ENCODE results near the gene BCCIP. TPM values are rescaled to one million over a fixed set of nuclear protein-coding genes. Genes with fewer than 3 reads are reported as not detected.

BCCIP gene
- total RNA-seq, 1 donor from 2014 or later, result 127 TPM

DNA sequence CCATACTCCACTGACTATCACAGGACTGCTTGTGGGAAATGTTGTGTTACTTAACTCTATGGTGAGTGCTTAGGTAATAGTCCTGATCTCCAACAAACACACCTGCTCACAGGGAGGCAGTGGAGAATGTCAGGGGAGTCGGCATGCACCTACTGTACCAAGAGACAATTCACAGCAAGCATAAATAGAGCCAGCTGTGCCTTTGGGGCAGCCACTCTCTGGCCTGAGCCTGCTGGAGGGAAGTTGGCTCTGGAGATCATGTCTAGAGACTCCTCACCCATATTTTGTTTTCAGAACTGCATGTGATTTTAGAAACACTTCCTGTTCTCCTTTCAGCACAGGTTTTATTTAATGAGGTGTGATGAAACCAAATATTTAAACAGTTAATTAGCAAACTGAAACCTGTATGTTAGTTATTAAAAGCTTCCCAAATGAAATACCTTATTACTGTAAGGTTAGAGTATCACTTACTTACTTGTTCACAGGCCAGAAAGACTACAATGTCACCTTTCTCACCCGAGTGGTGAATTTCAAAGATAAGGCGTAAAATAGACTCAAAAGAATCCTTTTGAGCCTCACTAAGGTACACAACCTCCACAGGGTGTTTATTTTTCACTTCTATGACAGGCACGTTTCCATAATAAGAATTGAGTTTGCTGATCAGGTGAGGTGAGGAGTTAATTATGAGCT lies 35.9 kb downstream of the BCCIP start:
- Mint-ChIP-seq H3K27ac (no peak overlapping the region), H3K9me3 (no peaks in the 10 kb centered on the region), H3K4me3 (no peak overlapping the region), H3K36me3 (ENCODE audit: low read depth) (peaks cover 2% of the 10 kb centered on the region), H3K27me3 (ENCODE audit: insufficient read depth) (no peaks in the 10 kb centered on the region), H3K4me1 (ENCODE audit: low read depth) (no peaks in the 10 kb centered on the region)
- intact Hi-C loops (cut with micrococcal nuclease), result no loop called here
- DNase-seq (ENCODE audit: low spot score), result no peak

DNA sequence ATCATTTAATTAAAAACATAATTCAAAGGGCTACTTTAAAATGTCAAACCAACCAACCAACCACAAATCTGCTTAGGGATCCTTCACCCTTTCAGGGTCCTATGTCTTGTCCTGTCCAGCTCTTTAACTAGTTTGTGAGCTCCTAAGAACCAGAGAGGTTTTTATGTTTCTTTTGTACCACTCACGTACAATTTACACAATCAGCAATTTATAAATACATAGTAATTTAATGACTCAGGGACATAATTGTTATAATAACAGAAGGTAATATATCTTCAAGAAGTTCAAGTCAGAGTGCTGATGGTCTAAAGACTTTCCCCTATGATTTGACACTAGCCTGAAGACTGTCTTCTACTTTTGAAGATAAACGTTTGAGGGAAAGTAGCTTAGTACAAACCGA lies 41.8 kb downstream of the BCCIP start:
- Mint-ChIP-seq H3K4me1 (ENCODE audit: low read depth) (no peaks in the 10 kb centered on the region), H3K27ac (no peak overlapping the region), H3K27me3 (ENCODE audit: insufficient read depth) (peaks cover 2% of the 10 kb centered on the region), H3K4me3 (no peak overlapping the region), H3K36me3 (ENCODE audit: low read depth) (no peaks in the 10 kb centered on the region), H3K9me3 (no peaks in the 10 kb centered on the region)
- no peak for DNase-seq (ENCODE audit: low spot score)
- intact Hi-C loops (cut with micrococcal nuclease), result no loop called here

DNA sequence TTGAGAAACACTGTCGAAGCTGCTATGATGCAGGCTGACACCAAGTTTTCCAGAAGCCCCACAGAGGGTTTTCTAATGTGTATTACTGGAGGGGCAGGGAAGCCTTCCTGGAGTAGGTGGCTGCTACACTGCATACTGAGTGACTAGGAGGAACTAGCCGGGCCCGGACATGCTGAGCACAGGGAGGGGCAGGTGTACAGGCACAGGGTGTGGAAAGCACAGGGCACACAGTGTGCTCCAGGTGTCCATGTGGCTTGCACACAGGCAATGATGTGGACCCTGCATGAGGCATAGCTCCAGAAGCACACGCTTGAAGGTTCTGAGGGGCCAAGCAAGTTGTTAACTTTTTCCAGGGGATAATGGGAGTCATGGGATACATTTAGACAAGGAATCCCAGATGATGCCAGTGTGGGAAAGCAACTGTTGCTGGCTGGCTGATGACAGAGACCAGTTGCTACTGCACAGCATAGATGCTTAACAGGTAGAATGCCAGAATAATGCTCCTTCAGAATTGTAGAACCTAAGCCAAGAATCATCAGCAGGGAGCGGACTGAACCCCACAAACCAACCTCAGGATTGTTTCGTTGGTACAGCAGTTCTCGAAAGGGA lies 43.2 kb downstream of the BCCIP start:
- Mint-ChIP-seq H3K36me3 (ENCODE audit: low read depth) (no peaks in the 10 kb centered on the region), H3K27ac (no peak overlapping the region)

DNA sequence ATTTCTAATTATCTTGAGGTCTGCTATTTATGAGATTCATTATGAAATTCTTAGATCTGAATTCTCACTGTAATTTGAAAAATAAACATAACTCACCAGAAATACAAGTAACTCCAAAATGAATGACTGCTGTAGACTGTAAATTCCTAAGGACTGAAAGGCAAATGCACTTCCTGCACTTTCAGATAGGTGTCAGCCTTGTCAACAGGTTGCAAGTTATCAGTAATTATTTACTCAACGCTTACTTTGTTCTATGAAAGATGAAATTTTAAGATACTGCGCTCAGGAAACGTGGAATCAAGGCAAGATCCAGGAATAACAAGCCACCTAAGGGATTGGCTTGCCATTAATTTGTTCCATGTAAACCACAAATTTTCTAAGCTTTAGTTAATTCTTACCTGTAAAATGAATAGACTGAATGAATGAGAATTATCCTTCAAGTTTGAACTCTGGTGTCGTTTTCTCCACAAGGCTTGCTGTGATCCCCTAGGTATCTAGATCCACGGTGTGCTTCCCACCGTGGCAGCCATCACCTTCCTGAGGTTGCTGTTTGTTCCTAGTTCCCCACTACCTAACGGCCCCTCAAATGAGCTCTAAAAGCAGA lies 45.1 kb downstream of the BCCIP start:
- no peak for DNase-seq (ENCODE audit: low spot score)
- H3K9me3 Mint-ChIP-seq, result no peaks in the 10 kb centered on the region

More for the DNA sequence above, 43.2 kb downstream of the BCCIP start:
- H3K4me1 Mint-ChIP-seq (ENCODE audit: low read depth), result no peaks in the 10 kb centered on the region
- intact Hi-C loops (cut with micrococcal nuclease), result no loop called here
- H3K4me3 Mint-ChIP-seq, result no peak overlapping the region
- no peaks in the 10 kb centered on the region for H3K9me3 Mint-ChIP-seq
- DNase-seq (ENCODE audit: low spot score), result no peak
- peaks cover 2% of the 10 kb centered on the region for H3K27me3 Mint-ChIP-seq (ENCODE audit: insufficient read depth)

DNA sequence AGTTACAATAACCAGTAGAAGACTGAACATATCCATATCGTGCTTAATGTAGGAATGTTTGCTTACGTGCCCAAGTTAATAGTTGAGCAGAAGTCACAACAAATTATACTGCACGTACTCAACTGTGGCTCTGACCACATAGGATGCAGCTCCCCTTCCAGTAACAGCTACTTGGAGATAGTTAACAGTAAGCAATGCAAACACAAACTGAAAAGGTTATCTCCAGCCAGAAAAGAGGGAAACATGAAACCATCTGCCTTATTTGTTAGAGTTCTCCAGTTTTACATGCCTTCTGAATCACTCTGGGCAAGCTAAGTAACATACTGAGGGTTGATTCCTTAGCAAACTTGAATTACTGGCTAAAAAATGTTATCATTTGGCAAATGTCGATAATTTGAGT lies 48.0 kb downstream of the BCCIP start:
- Mint-ChIP-seq H3K27ac (no peak overlapping the region), H3K9me3 (peaks cover 5% of the 10 kb centered on the region), H3K27me3 (ENCODE audit: insufficient read depth) (peaks cover 2% of the 10 kb centered on the region), H3K36me3 (ENCODE audit: low read depth) (peaks cover 5% of the 10 kb centered on the region), H3K4me1 (ENCODE audit: low read depth) (no peaks in the 10 kb centered on the region), H3K4me3 (no peak overlapping the region)
- DNase-seq (ENCODE audit: low spot score), result no peak
- intact Hi-C loops (cut with micrococcal nuclease), result no loop called here

More for the DNA sequence above, 45.1 kb downstream of the BCCIP start:
- Mint-ChIP-seq H3K4me1 (ENCODE audit: low read depth) (no peaks in the 10 kb centered on the region), H3K4me3 (no peak overlapping the region), H3K36me3 (ENCODE audit: low read depth) (no peaks in the 10 kb centered on the region), H3K27me3 (ENCODE audit: insufficient read depth) (peaks cover 2% of the 10 kb centered on the region), H3K27ac (no peak overlapping the region)
- intact Hi-C loops (cut with micrococcal nuclease), result no loop called here

DNA sequence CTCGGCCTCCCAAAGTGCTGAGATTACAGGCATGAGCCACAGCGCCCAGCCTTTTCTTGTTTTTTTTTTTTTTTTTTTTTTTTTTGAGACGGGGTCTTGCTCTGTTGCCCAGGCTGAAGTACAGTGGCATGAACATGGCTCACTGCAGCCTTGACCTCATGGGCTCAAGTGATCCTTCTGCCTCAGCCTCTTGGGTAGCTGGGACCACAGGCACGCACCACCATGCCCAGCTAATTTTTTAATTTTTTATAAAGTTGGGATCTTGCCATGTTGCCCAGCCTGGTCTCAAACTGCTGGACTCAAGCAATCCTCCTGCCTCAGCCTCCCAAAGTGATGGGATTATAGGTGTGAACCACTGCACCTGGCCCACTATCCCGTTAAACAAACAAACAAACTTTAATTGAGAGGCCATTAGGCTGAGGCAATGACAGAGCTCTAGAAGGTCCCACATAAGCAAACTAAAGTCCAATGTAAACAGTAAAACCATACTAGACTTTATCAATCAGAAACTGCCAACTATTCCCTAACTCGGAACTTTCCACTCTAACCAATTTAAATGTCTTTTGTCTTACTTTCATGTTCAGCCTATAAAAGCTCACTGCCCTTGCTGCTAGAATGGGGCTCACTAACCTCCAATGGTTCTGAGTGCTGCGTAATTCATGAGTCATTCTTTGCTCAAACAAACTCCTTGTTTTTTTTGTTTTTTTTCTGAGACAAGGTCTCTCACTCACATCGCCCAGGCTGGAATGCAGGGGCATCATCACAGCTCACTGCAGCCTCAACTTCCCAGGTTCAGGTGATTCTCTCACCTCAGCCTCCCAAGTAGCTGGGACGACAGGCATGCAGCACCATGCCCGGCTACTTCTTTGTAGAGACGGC lies 55.9 kb downstream of the BCCIP start:
- Mint-ChIP-seq H3K27ac (no peak overlapping the region), H3K9me3 (peaks cover 5% of the 10 kb centered on the region), H3K4me1 (ENCODE audit: low read depth) (no peaks in the 10 kb centered on the region), H3K4me3 (no peak overlapping the region), H3K27me3 (ENCODE audit: insufficient read depth) (no peaks in the 10 kb centered on the region), H3K36me3 (ENCODE audit: low read depth) (peaks cover 12% of the 10 kb centered on the region)
- intact Hi-C loops (cut with micrococcal nuclease), result no loop called here
- no peak for DNase-seq (ENCODE audit: low spot score)

DNA sequence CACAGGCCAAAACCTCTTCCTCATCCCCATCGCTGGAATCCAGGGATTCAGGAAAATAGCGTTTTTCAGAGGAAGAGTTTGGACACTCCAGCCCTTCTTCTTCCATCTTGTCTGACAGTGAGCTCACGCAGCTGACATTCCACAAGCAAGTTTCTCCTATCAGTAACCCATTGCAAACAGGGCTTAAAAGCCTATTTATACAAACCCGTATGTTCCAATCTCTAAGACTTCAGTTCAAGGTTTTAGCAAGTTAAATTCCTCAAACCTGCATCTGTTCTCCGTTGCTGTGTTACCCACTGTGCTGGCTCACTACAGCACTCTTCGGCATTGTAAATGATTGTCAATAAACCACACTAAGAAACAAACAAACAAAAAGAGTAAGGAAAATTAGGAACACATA lies 57.4 kb downstream of the BCCIP start:
- H3K4me1 Mint-ChIP-seq (ENCODE audit: low read depth), result no peaks in the 10 kb centered on the region
- peaks cover 11% of the 10 kb centered on the region for H3K36me3 Mint-ChIP-seq (ENCODE audit: low read depth)
- H3K27me3 Mint-ChIP-seq (ENCODE audit: insufficient read depth), result no peaks in the 10 kb centered on the region
- no peak overlapping the region for H3K27ac Mint-ChIP-seq
- no peak overlapping the region for H3K4me3 Mint-ChIP-seq
- H3K9me3 Mint-ChIP-seq, result peaks cover under 1% of the 10 kb centered on the region
- no peak for DNase-seq (ENCODE audit: low spot score)
- intact Hi-C loops (cut with micrococcal nuclease), result no loop called here

DNA sequence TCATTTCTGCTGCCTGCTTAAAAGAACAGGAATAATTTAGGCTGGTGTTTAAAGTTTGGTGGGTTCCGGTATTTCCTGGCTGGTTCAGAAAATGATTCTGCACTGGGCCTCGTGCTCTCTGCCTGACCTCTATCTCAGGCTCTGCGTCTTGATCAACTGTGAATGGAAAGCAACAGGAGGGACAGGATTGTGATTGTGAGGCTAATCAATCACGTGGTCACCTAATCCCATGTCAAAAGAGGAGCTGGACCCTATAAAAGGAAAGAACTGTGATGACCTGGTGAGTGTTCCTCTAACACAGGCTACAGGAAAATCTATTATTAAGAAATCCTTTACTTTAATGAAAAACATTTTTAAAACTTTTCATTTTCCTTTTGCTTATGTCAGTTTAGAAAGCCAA lies 57.8 kb downstream of the BCCIP start, which contains the start of gene DHX32:
TSS of gene DHX32 (minus strand) at position 101 of the 400 bp plus-strand sequence. CDS start 468 bp downstream, outside the sequence.
- Mint-ChIP-seq H3K36me3 (ENCODE audit: low read depth) (peaks cover 9% of the 10 kb centered on the region), H3K27me3 (ENCODE audit: insufficient read depth) (no peaks in the 10 kb centered on the region)

DNA sequence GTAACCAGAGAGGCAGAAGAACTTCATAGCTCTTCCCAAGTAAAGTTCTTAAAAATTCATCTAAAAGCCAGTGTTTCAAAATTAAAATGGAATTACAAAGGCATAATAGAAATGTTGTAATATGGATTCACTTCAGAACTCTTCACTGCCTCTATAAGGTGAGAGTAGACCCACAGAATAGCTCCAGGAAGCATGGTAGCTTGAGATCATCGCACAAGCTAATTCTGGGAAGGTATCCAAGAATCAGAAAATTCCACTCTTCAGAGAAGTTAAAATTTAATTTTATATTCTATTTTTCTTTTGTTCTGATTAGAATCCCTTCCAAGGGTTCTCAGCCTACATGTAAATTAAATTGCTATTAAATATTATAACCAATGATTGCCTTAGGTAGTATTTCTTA lies 59.2 kb downstream of the BCCIP start:
- Mint-ChIP-seq H3K4me3 (no peak overlapping the region), H3K27ac (no peak overlapping the region)
- intact Hi-C loops (cut with micrococcal nuclease), result no loop called here

More for the DNA sequence above, 57.8 kb downstream of the BCCIP start, which contains the start of gene DHX32:
- H3K27ac Mint-ChIP-seq, result no peak within 1 kb of the TSS
- H3K4me1 Mint-ChIP-seq (ENCODE audit: low read depth), result no peaks in the 10 kb centered on the region
- no peak for DNase-seq (ENCODE audit: low spot score)
- H3K4me3 Mint-ChIP-seq, result no peak within 1 kb of the TSS
- intact Hi-C loops (cut with micrococcal nuclease), result no loop called here
- H3K9me3 Mint-ChIP-seq, result no peaks in the 10 kb centered on the region

DNA sequence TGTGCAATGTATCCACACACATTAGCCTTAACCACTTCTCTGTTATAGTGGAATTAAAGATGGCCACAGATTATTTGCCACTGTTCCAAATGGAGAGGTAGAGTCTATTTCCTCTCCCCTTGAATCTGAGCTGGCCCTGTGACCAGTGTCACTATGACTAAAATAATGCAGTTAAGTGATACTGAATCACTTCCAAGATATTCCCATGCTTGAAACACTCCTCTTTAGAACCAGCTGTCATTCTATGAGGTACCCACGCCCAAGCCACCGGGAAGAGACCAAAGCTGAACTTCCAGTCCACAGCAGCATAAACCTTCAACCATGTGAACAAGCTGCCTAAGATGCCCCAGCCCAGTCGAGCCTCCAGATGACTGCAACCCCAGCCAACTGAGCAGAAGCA lies 59.9 kb downstream of the BCCIP start:
- no peak overlapping the region for H3K4me3 Mint-ChIP-seq
- H3K9me3 Mint-ChIP-seq, result no peaks in the 10 kb centered on the region

More for the DNA sequence above, 59.2 kb downstream of the BCCIP start:
- no peaks in the 10 kb centered on the region for H3K9me3 Mint-ChIP-seq
- peaks cover 6% of the 10 kb centered on the region for H3K36me3 Mint-ChIP-seq (ENCODE audit: low read depth)
- DNase-seq (ENCODE audit: low spot score), result no peak
- no peaks in the 10 kb centered on the region for H3K27me3 Mint-ChIP-seq (ENCODE audit: insufficient read depth)
- no peaks in the 10 kb centered on the region for H3K4me1 Mint-ChIP-seq (ENCODE audit: low read depth)

More for the DNA sequence above, 59.9 kb downstream of the BCCIP start:
- Mint-ChIP-seq H3K36me3 (ENCODE audit: low read depth) (peaks cover 6% of the 10 kb centered on the region), H3K27me3 (ENCODE audit: insufficient read depth) (no peaks in the 10 kb centered on the region), H3K4me1 (ENCODE audit: low read depth) (no peaks in the 10 kb centered on the region), H3K27ac (no peak overlapping the region)
- intact Hi-C loops (cut with micrococcal nuclease), result no loop called here
- no peak for DNase-seq (ENCODE audit: low spot score)
